ENCODE measurements around the gene PHLDB3. TPM values are rescaled to one million over a fixed set of nuclear protein-coding genes. Genes with fewer than 3 reads are reported as not detected.
A peak's percentile ranks its signal among the peaks of the same experiment; 100 is the strongest.

Gene PHLDB3
- total RNA-seq, 2 experiments from 2014 or later: 6.0 to 20.6 TPM

DNA sequence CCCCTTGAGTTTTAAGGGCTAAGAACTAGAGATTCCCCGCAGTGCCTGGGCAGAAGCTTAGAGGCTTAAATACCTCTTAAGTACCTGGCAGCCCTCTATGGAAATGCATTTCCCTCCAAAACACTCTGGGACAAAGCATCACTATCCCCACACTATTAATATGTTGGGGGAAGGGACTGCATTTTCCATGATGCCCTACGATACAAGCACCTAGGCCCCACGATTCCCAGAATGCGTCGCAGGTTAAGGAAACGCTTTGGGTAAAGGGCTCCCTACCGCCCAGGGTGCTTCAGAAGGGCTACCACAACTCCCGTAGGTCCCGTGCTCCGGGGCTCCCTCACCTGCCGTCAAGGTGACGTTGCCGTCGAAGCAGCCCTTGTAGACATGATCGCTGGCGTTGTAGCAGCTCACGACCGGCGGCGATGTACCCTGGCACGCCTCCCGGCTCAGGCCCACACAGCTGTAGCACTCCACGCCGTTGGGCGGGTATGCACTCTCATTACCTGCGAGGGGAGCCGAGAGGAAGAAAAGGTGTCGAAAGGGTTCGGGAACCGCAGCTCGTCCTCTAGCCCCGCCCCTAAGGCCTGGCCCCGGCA, 41.7 kb downstream of the PHLDB3 start:
- POLR2A ChIA-PET: no interaction called here
- Histone ChIP-seq H3K4me1 (ENCODE audit: insufficient read depth, low read length, poor library complexity, severe bottlenecking) (peaks cover 9% of the 10 kb centered on the region), H2AFZ (ENCODE audit: low read length) (no peak overlapping the region), H3K9me3 (ENCODE audit: low read length) (no peaks in the 10 kb centered on the region), H3K36me3 (ENCODE audit: insufficient read depth, low read length) (no peaks in the 10 kb centered on the region), H3K4me2 (ENCODE audit: low read length) (0 out of 2 replicates have a peak overlapping the region, but pooled peaks have one; percentile 3), H3K27ac (ENCODE audit: low read depth, low read length, poor library complexity, severe bottlenecking) (no peak overlapping the region), H3K9me2 (ENCODE audit: insufficient read depth, low read length) (no peaks in the 10 kb centered on the region), H3K4me3 (ENCODE audit: low read depth, low read length, poor library complexity, severe bottlenecking) (no peak overlapping the region), H4K20me1 (ENCODE audit: insufficient read depth, low read length) (no peaks in the 10 kb centered on the region), H3K79me2 (ENCODE audit: insufficient read depth, low read depth, low read length) (no peaks in the 10 kb centered on the region)
- CTCF ChIA-PET (ENCODE audit: unreplicated experiment): interaction anchor here (0.8 kb wide), 1 partner anchor 39 kb away, joined by 10 read pairs; no protein-coding TSS in a partner anchor
- TF ChIP-seq, protein P1, sequence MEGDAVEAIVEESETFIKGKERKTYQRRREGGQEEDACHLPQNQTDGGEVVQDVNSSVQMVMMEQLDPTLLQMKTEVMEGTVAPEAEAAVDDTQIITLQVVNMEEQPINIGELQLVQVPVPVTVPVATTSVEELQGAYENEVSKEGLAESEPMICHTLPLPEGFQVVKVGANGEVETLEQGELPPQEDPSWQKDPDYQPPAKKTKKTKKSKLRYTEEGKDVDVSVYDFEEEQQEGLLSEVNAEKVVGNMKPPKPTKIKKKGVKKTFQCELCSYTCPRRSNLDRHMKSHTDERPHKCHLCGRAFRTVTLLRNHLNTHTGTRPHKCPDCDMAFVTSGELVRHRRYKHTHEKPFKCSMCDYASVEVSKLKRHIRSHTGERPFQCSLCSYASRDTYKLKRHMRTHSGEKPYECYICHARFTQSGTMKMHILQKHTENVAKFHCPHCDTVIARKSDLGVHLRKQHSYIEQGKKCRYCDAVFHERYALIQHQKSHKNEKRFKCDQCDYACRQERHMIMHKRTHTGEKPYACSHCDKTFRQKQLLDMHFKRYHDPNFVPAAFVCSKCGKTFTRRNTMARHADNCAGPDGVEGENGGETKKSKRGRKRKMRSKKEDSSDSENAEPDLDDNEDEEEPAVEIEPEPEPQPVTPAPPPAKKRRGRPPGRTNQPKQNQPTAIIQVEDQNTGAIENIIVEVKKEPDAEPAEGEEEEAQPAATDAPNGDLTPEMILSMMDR (conservative IDR thresholded peaks at IDR 0.05; ENCODE audit: low read length): no peak
- no peak for TF ChIP-seq EZH2phosphoT487 (IDR thresholded peaks at IDR 0.05; ENCODE audit: borderline replicate concordance, low read depth, low read length)
- no TSS peak for BruUV-seq (replicated peaks)
- DNase-seq (ENCODE audit: low spot score): no peak
- intact Hi-C loops (cut with micrococcal nuclease; ENCODE audit: unreplicated experiment): loop anchor here (2.0 kb wide), 1 partner anchor 42 kb away; the partner anchor contains the start of gene PHLDB3

DNA sequence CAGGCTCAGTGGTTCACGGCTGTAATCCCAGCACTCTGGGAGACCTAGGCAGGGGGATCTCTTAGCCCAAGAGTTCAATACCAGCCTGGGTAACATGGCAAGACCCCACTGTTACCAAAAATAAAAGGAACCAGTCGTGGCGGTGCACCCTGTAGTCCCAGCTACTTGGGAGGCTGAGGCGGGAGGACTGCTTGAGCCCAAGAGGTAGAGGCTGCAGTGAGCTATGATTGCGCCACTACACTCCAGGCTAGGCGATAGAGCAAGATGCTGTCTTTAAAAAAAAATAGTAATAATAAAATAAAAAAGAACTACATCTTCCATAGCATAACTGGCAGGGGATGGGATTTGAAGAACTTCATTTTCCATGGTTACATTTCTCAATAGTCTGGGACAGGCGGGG, 42.2 kb downstream of the PHLDB3 start:
- Histone ChIP-seq H3K4me1 (ENCODE audit: insufficient read depth, low read length, poor library complexity, severe bottlenecking) (peaks cover 9% of the 10 kb centered on the region), H2AFZ (ENCODE audit: low read length) (no peak overlapping the region), H3K4me3 (ENCODE audit: low read depth, low read length, poor library complexity, severe bottlenecking) (no peak overlapping the region), H3K36me3 (ENCODE audit: insufficient read depth, low read length) (no peaks in the 10 kb centered on the region), H3K79me2 (ENCODE audit: insufficient read depth, low read depth, low read length) (no peaks in the 10 kb centered on the region), H4K20me1 (ENCODE audit: insufficient read depth, low read length) (no peaks in the 10 kb centered on the region), H3K4me2 (ENCODE audit: low read length) (no peak overlapping the region), H3K27ac (ENCODE audit: low read depth, low read length, poor library complexity, severe bottlenecking) (no peak overlapping the region), H3K9me3 (ENCODE audit: low read length) (no peaks in the 10 kb centered on the region), H3K9me2 (ENCODE audit: insufficient read depth, low read length) (no peaks in the 10 kb centered on the region)
- intact Hi-C loops (cut with micrococcal nuclease; ENCODE audit: unreplicated experiment): loop anchor here (2.0 kb wide), 1 partner anchor 42 kb away; the partner anchor contains the start of gene PHLDB3
- no peak for TF ChIP-seq EZH2phosphoT487 (IDR thresholded peaks at IDR 0.05; ENCODE audit: borderline replicate concordance, low read depth, low read length)
- no peak for DNase-seq (ENCODE audit: low spot score)
- BruUV-seq (replicated peaks): no TSS peak
- ChIA-PET CTCF (ENCODE audit: unreplicated experiment) (no interaction called here), POLR2A (no interaction called here)

DNA sequence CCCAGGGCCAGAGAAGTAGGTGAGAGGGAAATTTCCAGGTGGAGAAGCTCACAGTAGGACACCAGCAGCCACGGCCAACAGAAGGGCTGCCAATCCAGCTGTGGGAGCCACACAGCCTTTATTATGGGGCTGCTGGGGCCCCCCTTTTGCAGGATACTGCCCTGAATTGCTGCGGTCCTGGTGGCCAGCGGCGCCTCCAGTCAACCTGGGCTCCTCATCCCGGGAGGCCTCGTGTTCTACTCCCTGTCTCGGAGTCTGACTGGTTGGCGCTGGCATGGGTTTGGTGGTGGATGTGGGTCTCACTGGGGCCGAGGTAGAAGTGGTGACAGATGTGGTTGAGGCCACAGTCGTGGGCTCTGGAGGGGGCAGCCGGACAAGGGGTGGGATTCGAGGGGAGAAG, 43.2 kb downstream of the PHLDB3 start:
- no TSS peak for BruUV-seq (replicated peaks)
- intact Hi-C loops (cut with micrococcal nuclease; ENCODE audit: unreplicated experiment): no loop called here
- POLR2A ChIA-PET: no interaction called here

More for the DNA sequence above, 43.2 kb downstream of the PHLDB3 start:
- Histone ChIP-seq H3K4me3 (ENCODE audit: low read depth, low read length, poor library complexity, severe bottlenecking) (no peak overlapping the region), H3K79me2 (ENCODE audit: insufficient read depth, low read depth, low read length) (no peaks in the 10 kb centered on the region), H3K4me1 (ENCODE audit: insufficient read depth, low read length, poor library complexity, severe bottlenecking) (peaks cover 9% of the 10 kb centered on the region), H3K27ac (ENCODE audit: low read depth, low read length, poor library complexity, severe bottlenecking) (no peak overlapping the region), H3K4me2 (ENCODE audit: low read length) (no peak overlapping the region), H2AFZ (ENCODE audit: low read length) (no peak overlapping the region), H3K36me3 (ENCODE audit: insufficient read depth, low read length) (no peaks in the 10 kb centered on the region), H3K9me3 (ENCODE audit: low read length) (no peaks in the 10 kb centered on the region), H4K20me1 (ENCODE audit: insufficient read depth, low read length) (no peaks in the 10 kb centered on the region), H3K9me2 (ENCODE audit: insufficient read depth, low read length) (no peaks in the 10 kb centered on the region)
- TF ChIP-seq, protein P1 (conservative IDR thresholded peaks at IDR 0.05; ENCODE audit: low read length): no peak
- TF ChIP-seq EZH2phosphoT487 (IDR thresholded peaks at IDR 0.05; ENCODE audit: borderline replicate concordance, low read depth, low read length): no peak
- CTCF ChIA-PET (ENCODE audit: unreplicated experiment): no interaction called here
- DNase-seq (ENCODE audit: low spot score): no peak

Data from OCI-LY7 (cell line).